Measurements from ENCODE around the gene SHC3.

DNA sequence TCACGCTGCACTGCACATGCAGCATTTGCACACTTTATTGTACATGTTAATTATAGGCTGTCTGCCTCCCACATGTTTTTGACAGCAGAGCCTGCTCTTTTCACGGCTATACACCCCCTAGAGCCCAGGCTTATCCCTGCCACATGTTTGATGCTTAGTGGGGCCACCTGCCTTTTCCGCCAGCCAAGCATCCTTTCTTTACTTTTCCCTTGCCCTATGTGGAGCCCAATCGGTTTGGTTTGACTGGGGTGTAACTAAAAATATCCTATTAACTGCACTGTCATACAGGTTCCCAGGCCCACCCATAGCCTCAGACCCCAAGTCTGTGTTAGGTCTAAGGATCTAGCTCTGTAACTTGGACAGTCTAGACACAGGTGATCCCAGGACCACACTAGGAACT is 206.2 kb downstream of the SHC3 start:
- no peak for TF ChIP-seq TARDBP (IDR thresholded peaks at IDR 0.05)
- TF ChIP-seq SUZ12 (IDR thresholded peaks at IDR 0.05), result no peak
- TF ChIP-seq, protein P1, sequence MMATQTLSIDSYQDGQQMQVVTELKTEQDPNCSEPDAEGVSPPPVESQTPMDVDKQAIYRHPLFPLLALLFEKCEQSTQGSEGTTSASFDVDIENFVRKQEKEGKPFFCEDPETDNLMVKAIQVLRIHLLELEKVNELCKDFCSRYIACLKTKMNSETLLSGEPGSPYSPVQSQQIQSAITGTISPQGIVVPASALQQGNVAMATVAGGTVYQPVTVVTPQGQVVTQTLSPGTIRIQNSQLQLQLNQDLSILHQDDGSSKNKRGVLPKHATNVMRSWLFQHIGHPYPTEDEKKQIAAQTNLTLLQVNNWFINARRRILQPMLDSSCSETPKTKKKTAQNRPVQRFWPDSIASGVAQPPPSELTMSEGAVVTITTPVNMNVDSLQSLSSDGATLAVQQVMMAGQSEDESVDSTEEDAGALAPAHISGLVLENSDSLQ (IDR thresholded peaks at IDR 0.05), result no peak
- TF ChIP-seq ELF4 (IDR thresholded peaks at IDR 0.05), result no peak
- no peak for TF ChIP-seq FOXK2 (IDR thresholded peaks at IDR 0.05)
- no peak for TF ChIP-seq ARNT (IDR thresholded peaks at IDR 0.05)
